OCI-LY1 (cell line): ENCODE data around the gene LEP.

Experiments used
- H2AFZ ChIP-seq: fragments of 200-600 bp; sonication (generic), shearing (Covaris generic); 2 replicates; pipeline ENCODE4 v1.6.0; 2014; ENCODE audit warnings: antibody characterized with exemption, mild to moderate bottlenecking, low read length
- H3F3A ChIP-seq: fragments of 200-600 bp; sonication (generic), shearing (Covaris generic); 2 replicates; pipeline ENCODE4 v1.6.0; 2014; ENCODE audit warnings: mild to moderate bottlenecking, antibody characterized with exemption, low read length, moderate library complexity; ENCODE audit not compliant: insufficient read depth
- H3K27ac ChIP-seq: fragments of 200-600 bp; sonication (generic); 2 replicates; pipeline ENCODE4 v1.5.1; 2014; ENCODE audit warnings: low read length, mixed run types, mild to moderate bottlenecking, low read depth; ENCODE audit not compliant: poor library complexity, severe bottlenecking
- H3K27me3 ChIP-seq: fragments of 200-600 bp; sonication (generic); 2 replicates; pipeline ENCODE4 v1.6.0; 2014; ENCODE audit warnings: antibody characterized with exemption, mild to moderate bottlenecking, low read length, moderate library complexity; ENCODE audit not compliant: insufficient read depth
- H3K36me3 ChIP-seq: fragments of 200-600 bp; sonication (generic); 2 replicates; pipeline ENCODE4 v1.6.1; 2014; ENCODE audit warnings: mild to moderate bottlenecking, antibody characterized with exemption, low read length, moderate library complexity, mixed read lengths; ENCODE audit not compliant: insufficient read depth
- H3K4me1 ChIP-seq: fragments of 200-600 bp; sonication (generic); 2 replicates; pipeline ENCODE4 v1.5.1; 2014; ENCODE audit warnings: mild to moderate bottlenecking, low read length, moderate library complexity; ENCODE audit not compliant: insufficient read depth, severe bottlenecking
- H3K4me2 ChIP-seq: fragments of 200-600 bp; sonication (generic), shearing (Covaris generic); 2 replicates; pipeline ENCODE4 v1.6.1; 2014; ENCODE audit warnings: low read length
- H3K4me3 ChIP-seq: fragments of 200-600 bp; sonication (generic); 2 replicates; pipeline ENCODE4 v1.5.1; 2014; ENCODE audit warnings: low read length, low read depth, mild to moderate bottlenecking, mixed read lengths; ENCODE audit not compliant: poor library complexity, severe bottlenecking
- H3K79me2 ChIP-seq: fragments of 200-600 bp; shearing (Covaris generic); 2 replicates; pipeline ENCODE4 v1.6.1; 2016; ENCODE audit warnings: mixed run types, low read length, mixed read lengths; ENCODE audit not compliant: insufficient read depth
- H3K9ac ChIP-seq: fragments of 200-600 bp; sonication (generic), shearing (Covaris generic); 2 replicates; pipeline ENCODE4 v1.6.1; 2014; ENCODE audit warnings: mild to moderate bottlenecking, low read length, mixed read lengths
- H3K9me2 ChIP-seq: fragments of 200-600 bp; sonication (generic), shearing (Covaris generic); 2 replicates; pipeline ENCODE4 v1.6.1; 2014; ENCODE audit warnings: low read depth, mild to moderate bottlenecking, low read length, mixed read lengths
- H3K9me3 ChIP-seq: fragments of 200-600 bp; shearing (Covaris generic); 2 replicates; pipeline ENCODE4 v1.6.1; 2014; ENCODE audit warnings: low read length, mixed read lengths
- H4K20me1 ChIP-seq: fragments of 200-600 bp; sonication (generic), shearing (Covaris generic); 2 replicates; pipeline ENCODE4 v1.6.0; 2016; ENCODE audit warnings: mild to moderate bottlenecking, low read length; ENCODE audit not compliant: insufficient read depth
- EZH2 ChIP-seq: fragments of 200-600 bp; sonication (generic), shearing (Covaris generic); IDR thresholded peaks from 2 replicates; pipeline ENCODE4 v1.8.0; 2017; ENCODE audit warnings: borderline replicate concordance, mixed run types, mild to moderate bottlenecking, antibody characterized with exemption, low read length, moderate library complexity, mixed read lengths
- TF ChIP-seq, protein P1 (sequence below): fragments of 200-600 bp; sonication (generic), shearing (Covaris generic); IDR thresholded peaks from 2 replicates; pipeline ENCODE4 v1.5.1; 2017; ENCODE audit warnings: mild to moderate bottlenecking, antibody characterized with exemption, low read length, moderate library complexity, mixed read lengths

Gene LEP

DNA sequence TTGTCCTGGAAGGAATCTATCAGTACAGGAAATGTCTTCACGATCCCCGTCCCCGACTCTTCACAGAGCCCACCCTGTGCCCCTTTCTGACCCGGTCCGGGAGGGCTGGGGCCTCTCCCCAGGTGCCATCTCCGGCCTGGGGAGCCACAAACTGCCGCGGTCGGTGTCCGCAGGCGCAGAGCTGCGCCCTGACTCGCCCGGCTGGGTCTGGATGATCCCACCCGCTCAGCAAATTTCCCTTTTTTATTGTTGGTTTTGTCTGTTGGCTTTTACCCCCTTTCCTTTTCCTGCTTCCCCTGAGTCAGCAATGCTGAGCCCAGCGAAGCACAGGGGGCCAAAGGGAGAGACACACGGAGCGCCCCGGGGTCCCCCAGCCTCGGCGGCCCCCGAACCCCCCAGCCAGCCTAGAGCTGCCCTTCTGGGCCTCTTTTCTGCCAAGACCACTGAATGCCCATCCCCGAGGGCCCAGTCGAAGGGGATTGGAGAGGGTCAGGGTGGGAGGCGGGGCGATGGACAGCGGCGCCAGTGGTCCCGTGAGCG, 30.9 kb downstream of the LEP start:
- Histone ChIP-seq H3K27ac (no peak overlapping the region), H3F3A (no peaks in the 10 kb centered on the region), H4K20me1 (no peaks in the 10 kb centered on the region), H3K9me2 (no peaks in the 10 kb centered on the region), H3K9me3 (no peaks in the 10 kb centered on the region), H3K36me3 (no peaks in the 10 kb centered on the region), H3K4me2 (no peak overlapping the region), H3K4me3 (no peak overlapping the region), H3K79me2 (no peaks in the 10 kb centered on the region), H3K4me1 (no peaks in the 10 kb centered on the region), H3K9ac (no peak overlapping the region), H3K27me3 (peaks cover 12% of the 10 kb centered on the region; the same call in 1 of the 2 replicates), H2AFZ (no peak overlapping the region)
- TF ChIP-seq, protein P1, sequence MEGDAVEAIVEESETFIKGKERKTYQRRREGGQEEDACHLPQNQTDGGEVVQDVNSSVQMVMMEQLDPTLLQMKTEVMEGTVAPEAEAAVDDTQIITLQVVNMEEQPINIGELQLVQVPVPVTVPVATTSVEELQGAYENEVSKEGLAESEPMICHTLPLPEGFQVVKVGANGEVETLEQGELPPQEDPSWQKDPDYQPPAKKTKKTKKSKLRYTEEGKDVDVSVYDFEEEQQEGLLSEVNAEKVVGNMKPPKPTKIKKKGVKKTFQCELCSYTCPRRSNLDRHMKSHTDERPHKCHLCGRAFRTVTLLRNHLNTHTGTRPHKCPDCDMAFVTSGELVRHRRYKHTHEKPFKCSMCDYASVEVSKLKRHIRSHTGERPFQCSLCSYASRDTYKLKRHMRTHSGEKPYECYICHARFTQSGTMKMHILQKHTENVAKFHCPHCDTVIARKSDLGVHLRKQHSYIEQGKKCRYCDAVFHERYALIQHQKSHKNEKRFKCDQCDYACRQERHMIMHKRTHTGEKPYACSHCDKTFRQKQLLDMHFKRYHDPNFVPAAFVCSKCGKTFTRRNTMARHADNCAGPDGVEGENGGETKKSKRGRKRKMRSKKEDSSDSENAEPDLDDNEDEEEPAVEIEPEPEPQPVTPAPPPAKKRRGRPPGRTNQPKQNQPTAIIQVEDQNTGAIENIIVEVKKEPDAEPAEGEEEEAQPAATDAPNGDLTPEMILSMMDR: no peak
- TF ChIP-seq EZH2: no peak

DNA sequence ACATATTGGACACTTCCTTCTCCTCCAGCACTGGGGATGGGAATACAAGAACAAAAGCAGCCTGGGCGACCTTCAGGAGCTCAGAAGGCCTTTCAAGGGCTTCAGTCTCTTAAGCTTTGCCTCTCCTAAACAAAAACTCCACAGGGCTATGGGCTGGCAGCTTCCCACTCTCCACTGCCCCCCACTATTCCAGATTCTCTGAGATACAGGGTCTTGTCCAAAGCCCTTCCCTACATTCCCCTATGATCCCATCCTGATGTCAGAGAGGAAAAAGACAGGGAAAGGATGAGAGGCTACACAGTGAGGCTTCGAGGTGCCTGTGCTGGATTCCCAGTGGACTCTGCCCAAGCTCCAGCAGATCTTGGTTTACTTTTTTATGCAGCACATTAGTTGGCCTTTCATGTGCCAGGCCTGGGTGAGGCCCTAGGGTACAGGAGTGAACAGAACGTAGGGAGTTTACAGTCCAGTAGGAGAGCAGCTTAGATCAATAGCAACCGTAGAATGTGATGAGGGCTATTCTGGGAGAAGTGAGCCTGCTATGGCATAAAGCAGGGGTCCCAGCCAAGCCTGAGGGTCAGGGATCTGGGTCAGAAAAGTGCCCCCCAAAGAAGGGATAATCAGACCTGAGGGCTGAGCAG, 33.3 kb downstream of the LEP start:
- no peak for TF ChIP-seq EZH2
- TF ChIP-seq, protein P1: no peak
- H3F3A ChIP-seq: no peaks in the 10 kb centered on the region
- no peaks in the 10 kb centered on the region for H3K9me2 ChIP-seq
- H3K9me3 ChIP-seq: peaks cover 8% of the 10 kb centered on the region; the same call in 1 of the 2 replicates
- H3K9ac ChIP-seq: no peak overlapping the region
- peaks cover 16% of the 10 kb centered on the region; the same call in 1 of the 2 replicates for H3K27me3 ChIP-seq
- no peak overlapping the region for H2AFZ ChIP-seq
- no peak overlapping the region for H3K4me2 ChIP-seq
- H3K4me1 ChIP-seq: no peaks in the 10 kb centered on the region
- no peaks in the 10 kb centered on the region for H3K79me2 ChIP-seq
- H3K4me3 ChIP-seq: no peak overlapping the region
- H3K36me3 ChIP-seq: no peaks in the 10 kb centered on the region
- H4K20me1 ChIP-seq: no peaks in the 10 kb centered on the region
- H3K27ac ChIP-seq: no peak overlapping the region

- Histone ChIP-seq H3K4me2 (no peak overlapping the region), H3K36me3 (no peaks in the 10 kb centered on the region; the same call in 1 of the 2 replicates), H3K27me3 (peaks cover 16% of the 10 kb centered on the region; the same call in 1 of the 2 replicates), H4K20me1 (no peaks in the 10 kb centered on the region), H2AFZ (no peak overlapping the region), H3K9me3 (peaks cover 10% of the 10 kb centered on the region; the same call in 1 of the 2 replicates), H3K79me2 (no peaks in the 10 kb centered on the region), H3K27ac (no peak overlapping the region), H3K4me3 (no peak overlapping the region), H3K9me2 (no peaks in the 10 kb centered on the region), H3K9ac (no peak overlapping the region), H3F3A (no peaks in the 10 kb centered on the region), H3K4me1 (no peaks in the 10 kb centered on the region)
- TF ChIP-seq, protein P1: no peak
- no peak for TF ChIP-seq EZH2
Observed at GRCh38 chr7:128274884-128275603, 34.0 kb downstream of the LEP start.
